Activated CD8-positive, alpha-beta memory T cell treated with anti-CD3 and anti-CD28 coated beads, Interleukin-2, amount 50 U/mL, for 1 hour (primary cell): ENCODE data around the gene LSS.

Experiments
- DNase-seq: peaks from one replicate; pipeline ENCODE4 v3.0.0-alpha.2; 2020; ENCODE audit errors: extremely low read depth

LSS gene

DNA sequence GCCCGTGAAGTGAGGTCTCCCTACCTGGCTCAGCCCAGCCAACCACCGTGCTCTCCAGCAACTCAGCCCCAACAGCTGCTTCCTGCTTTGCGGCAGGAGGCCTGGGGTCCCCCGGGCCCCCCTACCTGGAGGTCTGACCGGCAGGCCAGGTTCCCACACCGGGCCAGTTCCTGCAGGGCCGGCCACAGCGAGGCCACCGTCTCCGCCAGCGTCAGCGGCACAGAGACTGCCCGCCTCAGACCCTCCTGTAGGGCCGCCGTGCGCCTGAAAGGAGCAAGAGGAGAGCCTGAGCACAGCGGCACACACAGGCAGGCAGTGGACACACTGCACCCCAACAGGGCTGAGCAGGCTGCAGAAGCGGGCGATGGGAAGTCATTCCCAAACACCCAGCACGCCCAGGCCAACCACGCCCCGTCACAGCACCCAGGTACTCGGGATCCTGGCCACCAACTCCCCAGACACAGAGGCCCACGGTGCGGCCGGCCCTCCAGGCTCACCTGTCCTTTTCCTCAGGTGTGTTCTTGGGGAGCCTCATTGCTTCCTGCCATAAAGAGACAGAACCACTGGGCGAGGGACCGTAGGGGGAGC is 90.1 kb downstream of the LSS start:
- DNase-seq: no peak
